HCT116 (cell line): ENCODE data around the gene MAML3.

ENCODE experiments used
- ATF3 ChIP-seq: IDR thresholded peaks from 2 replicates; pipeline ENCODE4 v1.6.1; 2012
- CTCF ChIP-seq, 3 experiments: fragments of 200-600 bp in 1 of 3; sonication (generic) in 1 of 3; IDR thresholded peaks in 2 of 3; conservative IDR thresholded peaks in 1 of 3; 2 replicates each; pipeline ENCODE4 v1.5.1; 2012 to 2017; ENCODE audit warnings: low read depth in 2 of 3, low read length in 2 of 3, antibody characterized with exemption in 1 of 3, borderline replicate concordance in 1 of 3, control low read depth in 1 of 3, mild to moderate bottlenecking in 1 of 3, mixed read lengths in 1 of 3, mixed run types in 1 of 3, moderate library complexity in 1 of 3; ENCODE audit not compliant: insufficient read depth in 1 of 3
- EZH2 ChIP-seq: fragments of 200-600 bp; sonication (generic); IDR thresholded peaks from 2 replicates; pipeline ENCODE4 v1.6.1; 2017; ENCODE audit warnings: antibody characterized with exemption, mixed run types
- EZH2phosphoT487 ChIP-seq: fragments of 200-600 bp; IDR thresholded peaks from 2 replicates; pipeline ENCODE4 v1.6.1; 2018; ENCODE audit warnings: antibody characterized with exemption, borderline replicate concordance
- POLR2A ChIP-seq: IDR thresholded peaks from 2 replicates; pipeline ENCODE4 v1.7.0; 2011; ENCODE audit warnings: borderline replicate concordance; ENCODE audit not compliant: insufficient read depth, insufficient read length; ENCODE audit errors: extremely low read depth
- POLR2AphosphoS5 ChIP-seq: IDR thresholded peaks from 2 replicates; pipeline ENCODE4 v1.6.1; 2011; ENCODE audit warnings: mild to moderate bottlenecking, low read depth, low read length, moderate library complexity
- REST ChIP-seq: IDR thresholded peaks from 2 replicates; pipeline ENCODE4 v1.6.1; 2012; ENCODE audit warnings: low read depth
- SP1 ChIP-seq: IDR thresholded peaks from 2 replicates; pipeline ENCODE4 v1.6.1; 2012; ENCODE audit warnings: low read depth
- SRF ChIP-seq: IDR thresholded peaks from 2 replicates; pipeline ENCODE4 v1.6.1; 2012; ENCODE audit warnings: low read depth
- YY1 ChIP-seq: IDR thresholded peaks from 2 replicates; pipeline ENCODE4 v1.6.1; 2011; ENCODE audit warnings: low read length, low read depth, moderate library complexity, mild to moderate bottlenecking; ENCODE audit not compliant: insufficient replicate concordance; ENCODE audit errors: extremely low read depth

GRCh38 chr4:140141210-140141835 is 12.7 kb downstream of the MAML3 start:
- TF ChIP-seq ATF3 (no peak), YY1 (no peak), CTCF (IDR thresholded peaks at IDR 0.05 in 2 of 3, conservative IDR thresholded peaks at IDR 0.05 in 1 of 3; ENCODE audit: borderline replicate concordance in 1 of 3, insufficient read depth in 1 of 3, low read depth in 2 of 3, low read length in 2 of 3) (no peak), SRF (no peak), SP1 (no peak), POLR2AphosphoS5 (no peak), EZH2 (no peak), EZH2phosphoT487 (no peak), REST (no peak), POLR2A (no peak)
